ENCODE data around the gene LTBP1. TPM values are rescaled to one million over a fixed set of nuclear protein-coding genes. Genes with fewer than 3 reads are reported as not detected.

LTBP1 gene
- total and polyA plus RNA-seq, 2 experiments from 2014 or later = 15.7 to 49.8 TPM

- TF ChIP-seq ZNF462 (CRISPR knock-in tag; IDR thresholded peaks at IDR 0.05) = no peak
- TF ChIP-seq REST (IDR thresholded peaks at IDR 0.05; ENCODE audit: unreplicated experiment) = no peak
Observed at GRCh38 chr2:33160191-33160590, 213.4 kb downstream of the LTBP1 start (continued).

GRCh38 chr2:33166287-33166881 is 219.6 kb downstream of the LTBP1 start:
- no peaks in the 10 kb centered on the region for H3K27me3 Mint-ChIP-seq (ENCODE audit: insufficient read depth, low read depth, poor library complexity)
- Histone ChIP-seq H3K4me3 (no peak overlapping the region), H3F3A (replicated peaks; ENCODE audit: low read depth) (no peaks in the 10 kb centered on the region), H3K4me2 (no peak overlapping the region), H4K20me1 (replicated peaks; ENCODE audit: insufficient read depth) (no peaks in the 10 kb centered on the region), H2AFZ (no peak overlapping the region), H3K27ac (ENCODE audit: low read depth) (no peak overlapping the region), H3K4me1 (ENCODE audit: insufficient read depth) (no peaks in the 10 kb centered on the region), H3K79me2 (replicated peaks; ENCODE audit: insufficient read depth) (no peaks in the 10 kb centered on the region), H3K27me3 (ENCODE audit: insufficient read depth) (no peaks in the 10 kb centered on the region), H3K36me3 (ENCODE audit: insufficient read depth) (peaks cover 3% of the 10 kb centered on the region; the same call in 1 of the 2 replicates), H3K9me2 (ENCODE audit: insufficient read depth) (no peaks in the 10 kb centered on the region)
- no peak for ATAC-seq
- no peak overlapping the region for H3K4me3 Mint-ChIP-seq
- peaks cover 3% of the 10 kb centered on the region for H3K4me1 Mint-ChIP-seq
- H3K9me3 Mint-ChIP-seq = peaks cover 10% of the 10 kb centered on the region
- DNase-seq (ENCODE audit: low spot score) = no peak
- peaks cover 10% of the 10 kb centered on the region; the same call in 2 of the 3 replicates for H3K36me3 Mint-ChIP-seq (ENCODE audit: low read depth)
- no peak overlapping the region for H3K27ac Mint-ChIP-seq
- TF ChIP-seq POLR2AphosphoS5 (IDR thresholded peaks at IDR 0.05; ENCODE audit: low read depth) (no peak), NANOG (IDR thresholded peaks at IDR 0.05; ENCODE audit: borderline replicate concordance) (no peak), CREB1 (CRISPR knock-in tag; IDR thresholded peaks at IDR 0.05; ENCODE audit: low read depth) (no peak), STAT1 (IDR thresholded peaks at IDR 0.05; ENCODE audit: unreplicated experiment) (no peak), EZH2phosphoT487 (IDR thresholded peaks at IDR 0.05; ENCODE audit: unreplicated experiment) (no peak), ZNF331 (CRISPR knock-in tag; IDR thresholded peaks at IDR 0.05; ENCODE audit: low read depth) (no peak), ETS1 (IDR thresholded peaks at IDR 0.05) (no peak)

Data from GM23338 (cell line).